Neural cell (in vitro differentiated cells): Measurements from ENCODE around the gene ROR2. TPM values are rescaled to one million over a fixed set of nuclear protein-coding genes. Genes with fewer than 3 reads are reported as not detected.

ENCODE experiments used
- H2AFZ ChIP-seq: fragments of 200-600, 300-800 bp; sonication (generic), shearing (Covaris generic); 2 replicates; pipeline ENCODE4 v1.6.0; 2014; ENCODE audit warnings: low read depth, mild to moderate bottlenecking, antibody characterized with exemption, low read length, moderate library complexity
- H3F3A ChIP-seq: fragments of 200-600 bp; shearing (Covaris generic); 2 replicates; pipeline ENCODE4 v1.6.1; 2016; ENCODE audit warnings: mild to moderate bottlenecking, moderate library complexity, mixed read lengths, antibody characterized with exemption, low read length; ENCODE audit not compliant: insufficient read depth, poor library complexity, severe bottlenecking
- H3K27ac ChIP-seq: fragments of 200-600, 300-800 bp; sonication (generic), shearing (Covaris generic); 2 replicates; pipeline ENCODE4 v1.5.1; 2014; ENCODE audit warnings: mild to moderate bottlenecking, low read length, moderate library complexity
- H3K27me3 ChIP-seq: fragments of 300-800, 200-600 bp; sonication (generic), shearing (Covaris generic); 2 replicates; pipeline ENCODE4 v1.6.0; 2014; ENCODE audit warnings: mild to moderate bottlenecking, low read depth, low read length, moderate library complexity; ENCODE audit not compliant: insufficient read depth
- H3K36me3 ChIP-seq: fragments of 300-800, 200-600 bp; sonication (generic), shearing (Covaris generic); 2 replicates; pipeline ENCODE4 v1.5.1; 2014; ENCODE audit warnings: mild to moderate bottlenecking, antibody characterized with exemption, low read length, moderate library complexity; ENCODE audit not compliant: insufficient read depth
- H3K4me2 ChIP-seq: fragments of 300-800, 200-600 bp; sonication (generic), shearing (Covaris generic); 2 replicates; pipeline ENCODE4 v1.6.0; 2014; ENCODE audit warnings: mild to moderate bottlenecking, low read length
- H3K4me3 ChIP-seq: fragments of 300-800, 200-600 bp; sonication (generic), shearing (Covaris generic); 2 replicates; pipeline ENCODE4 v1.5.1; 2014; ENCODE audit warnings: mild to moderate bottlenecking, low read length, moderate library complexity
- H3K79me2 ChIP-seq: fragments of 200-600 bp; shearing (Covaris generic); replicated peaks from 2 replicates; pipeline ENCODE4 v1.6.0; 2014; ENCODE audit warnings: mild to moderate bottlenecking, low read length, moderate library complexity; ENCODE audit not compliant: insufficient read depth
- H3K9ac ChIP-seq: fragments of 300-800, 200-600 bp; sonication (generic), shearing (Covaris generic); 2 replicates; pipeline ENCODE4 v1.6.1; 2016; ENCODE audit warnings: mild to moderate bottlenecking, low read length, mixed read lengths
- H3K9me2 ChIP-seq: fragments of 200-600 bp; shearing (Covaris generic); 2 replicates; pipeline ENCODE4 v1.6.1; 2016; ENCODE audit warnings: mild to moderate bottlenecking, low read length, mixed read lengths; ENCODE audit not compliant: insufficient read depth
- H3K9me3 ChIP-seq: fragments of 200-600, 300-800 bp; sonication (generic), shearing (Covaris generic); 2 replicates; pipeline ENCODE4 v1.6.1; 2016; ENCODE audit warnings: mild to moderate bottlenecking, mixed run types, low read length, moderate library complexity, mixed read lengths
- H4K20me1 ChIP-seq: fragments of 200-600 bp; shearing (Covaris generic); 2 replicates; pipeline ENCODE4 v1.6.1; 2016; ENCODE audit warnings: mild to moderate bottlenecking, mixed run types; ENCODE audit not compliant: insufficient read depth
- CTCF ChIP-seq: fragments of 450-650 bp; IDR thresholded peaks from 2 replicates; pipeline ENCODE4 v1.5.1; 2014; ENCODE audit warnings: antibody characterized with exemption, mild to moderate bottlenecking, moderate library complexity; ENCODE audit not compliant: poor library complexity, severe bottlenecking
- EP300 ChIP-seq: fragments of 450-650 bp; conservative IDR thresholded peaks from 2 replicates; pipeline ENCODE4 v1.6.1; 2014; ENCODE audit warnings: antibody characterized with exemption, mild to moderate bottlenecking, moderate library complexity; ENCODE audit not compliant: poor library complexity, severe bottlenecking
- EZH2 ChIP-seq: fragments of 200-600, 300-800 bp; shearing (Covaris generic), sonication (generic); IDR thresholded peaks from 2 replicates; pipeline ENCODE4 v1.6.1; 2014; ENCODE audit warnings: antibody characterized with exemption, low read length, borderline replicate concordance, mild to moderate bottlenecking; ENCODE audit not compliant: insufficient read depth, poor library complexity, severe bottlenecking
- MXI1 ChIP-seq: fragments of 450-650 bp; conservative IDR thresholded peaks from 2 replicates; pipeline ENCODE4 v1.6.1; 2014; ENCODE audit warnings: antibody characterized with exemption, mild to moderate bottlenecking; ENCODE audit not compliant: poor library complexity, severe bottlenecking
- POLR2AphosphoS5 ChIP-seq: IDR thresholded peaks from 2 replicates; pipeline ENCODE4 v1.6.1; 2012
- RAD21 ChIP-seq: fragments of 450-650 bp; conservative IDR thresholded peaks from 2 replicates; pipeline ENCODE4 v1.6.1; 2014; ENCODE audit warnings: antibody characterized with exemption, mild to moderate bottlenecking, moderate library complexity
- REST ChIP-seq: IDR thresholded peaks from 2 replicates; pipeline ENCODE4 v1.6.1; 2012; ENCODE audit warnings: borderline replicate concordance
- SMC3 ChIP-seq: fragments of 450-650 bp; conservative IDR thresholded peaks from 2 replicates; pipeline ENCODE4 v1.6.1; 2014; ENCODE audit warnings: antibody characterized with exemption, mild to moderate bottlenecking, moderate library complexity; ENCODE audit not compliant: poor library complexity
- TAF1 ChIP-seq: IDR thresholded peaks from 2 replicates; pipeline ENCODE4 v1.6.1; 2012; ENCODE audit warnings: low read depth
- polyA plus RNA-seq: library from polyadenylated mRNA; depleted of rRNA; stranded (reverse); fragments of >200 nt; gene quantifications from 2 replicates; pipeline ENCODE4 v1.2.3, GENCODE V29; 2014

The ROR2 gene
- polyA plus RNA-seq, 1 donor from 2014 or later, result 0.33 TPM

GRCh38 chr9:91894536-91894935, 55.5 kb downstream of the ROR2 start:
- no peaks in the 10 kb centered on the region for H3K79me2 ChIP-seq
- H3K36me3 ChIP-seq, result no peaks in the 10 kb centered on the region
- no peaks in the 10 kb centered on the region for H3F3A ChIP-seq
- no peaks in the 10 kb centered on the region for H3K9me2 ChIP-seq
- no peak overlapping the region for H3K27ac ChIP-seq
- no peaks in the 10 kb centered on the region for H4K20me1 ChIP-seq
- TF ChIP-seq MXI1, result no peak
- no peak for TF ChIP-seq CTCF
- no peaks in the 10 kb centered on the region for H3K27me3 ChIP-seq
- H2AFZ ChIP-seq, result no peak overlapping the region
- no peaks in the 10 kb centered on the region for H3K9me3 ChIP-seq
- H3K4me3 ChIP-seq, result no peak overlapping the region
- H3K4me2 ChIP-seq, result no peak overlapping the region
- H3K9ac ChIP-seq, result no peak overlapping the region

GRCh38 chr9:91894023-91894422, 56.0 kb downstream of the ROR2 start:
- Histone ChIP-seq H3K4me3 (no peak overlapping the region), H3K36me3 (no peaks in the 10 kb centered on the region), H2AFZ (no peak overlapping the region), H3K27me3 (no peaks in the 10 kb centered on the region), H4K20me1 (no peaks in the 10 kb centered on the region), H3K9me2 (no peaks in the 10 kb centered on the region), H3K27ac (no peak overlapping the region), H3K79me2 (no peaks in the 10 kb centered on the region), H3K4me2 (no peak overlapping the region), H3F3A (no peaks in the 10 kb centered on the region), H3K9ac (no peak overlapping the region), H3K9me3 (no peaks in the 10 kb centered on the region)
- no peak for TF ChIP-seq MXI1
- no peak for TF ChIP-seq SMC3
- TF ChIP-seq TAF1, result no peak
- no peak for TF ChIP-seq CTCF
- TF ChIP-seq REST, result no peak
- no peak for TF ChIP-seq EZH2
- TF ChIP-seq RAD21, result no peak
- TF ChIP-seq POLR2AphosphoS5, result no peak
- no peak for TF ChIP-seq EP300
